HG03457 (cell line): ENCODE results near the gene C5AR1.
"Not testable (repeated sequence)": the region's sequence is repeated elsewhere in the genome, so short reads cannot be mapped to it uniquely, and the experiment has no call there.

ENCODE experiments used
- ATAC-seq: cut with Tn5 transposase; IDR thresholded peaks from one replicate; pipeline ENCODE4 v1.9.1; 2021; ENCODE audit warnings: moderate number of reproducible peaks; ENCODE audit not compliant: unreplicated experiment

C5AR1 gene

DNA sequence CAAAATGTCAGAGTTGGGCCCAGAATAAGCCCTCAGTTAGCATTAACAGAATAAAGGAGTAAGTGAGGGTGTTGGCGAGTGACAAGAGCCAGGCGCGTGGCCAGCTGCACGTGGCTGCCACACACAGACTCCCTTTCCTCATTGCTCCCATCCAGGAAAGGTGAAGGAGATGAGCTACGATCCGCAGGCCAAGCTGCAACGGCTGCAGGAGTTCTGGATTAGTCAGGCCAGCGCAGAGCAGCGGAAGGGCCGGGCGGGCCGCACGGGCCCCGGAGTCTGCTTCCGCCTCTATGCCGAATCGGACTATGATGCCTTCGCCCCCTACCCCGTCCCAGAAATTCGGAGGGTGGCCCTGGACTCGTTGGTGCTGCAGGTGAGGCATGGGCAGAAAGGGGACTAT is 52.7 kb downstream of the C5AR1 start:
- ATAC-seq = no peak

GRCh38 chr19:47363758-47364531 is 54.3 kb downstream of the C5AR1 start:
- no peak for ATAC-seq

DNA sequence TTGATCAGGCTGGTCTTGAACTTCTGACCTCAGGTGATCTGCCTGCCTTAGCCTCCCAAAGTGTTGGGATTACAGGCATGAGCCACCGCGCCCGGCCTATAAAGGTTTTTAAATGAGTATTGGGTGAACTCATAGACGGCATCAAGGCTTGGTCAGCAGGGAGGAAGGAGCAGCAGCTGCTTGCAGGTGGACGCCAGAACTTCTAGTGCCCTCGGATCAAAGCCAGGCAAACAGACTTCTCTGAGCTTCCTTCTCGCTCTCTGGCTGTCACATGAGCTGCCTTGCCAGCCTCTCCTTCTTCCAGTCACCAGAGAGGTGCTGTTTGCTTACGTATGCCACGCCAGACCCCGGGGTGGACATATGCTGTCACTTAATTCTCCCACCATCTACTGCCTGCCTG is 55.8 kb downstream of the C5AR1 start:
- not testable (repeated sequence) for ATAC-seq

DNA sequence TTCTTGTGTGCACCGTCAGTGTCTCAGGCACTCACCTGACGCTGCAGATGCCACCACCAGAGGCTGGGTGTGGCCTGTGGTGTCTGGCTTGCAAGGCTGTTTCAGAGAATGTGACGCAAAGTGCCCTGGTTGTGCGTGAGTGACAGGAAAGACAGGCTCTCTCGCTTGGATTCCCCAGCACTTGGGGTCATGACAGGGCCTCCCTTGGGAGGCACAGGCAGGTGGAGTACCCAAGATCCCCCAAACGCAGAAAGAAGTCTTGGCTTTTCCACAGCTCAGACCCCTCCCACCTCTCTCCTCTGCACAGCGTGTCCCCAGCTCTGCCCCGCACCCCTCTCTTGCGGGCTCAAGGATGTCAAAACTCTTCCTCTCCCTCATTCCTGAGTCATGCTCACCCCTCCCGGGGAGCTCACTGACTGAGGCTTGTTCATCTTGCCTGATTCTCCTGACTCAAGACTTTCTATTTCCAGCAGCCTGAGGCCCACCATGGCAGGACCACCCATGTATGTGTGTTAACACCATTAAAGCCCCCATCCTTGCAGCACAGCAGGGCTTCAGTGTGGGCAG is 60.5 kb downstream of the C5AR1 start:
- no peak for ATAC-seq

- ATAC-seq = no peak
Measured at GRCh38 chr19:47371261-47371660, 61.6 kb downstream of the C5AR1 start.
